GM12892 (cell line): ENCODE results near the gene PRG2.

ENCODE experiments used
- POLR2A ChIP-seq: IDR thresholded peaks from 2 replicates; pipeline ENCODE4 v1.6.1; 2011; ENCODE audit warnings: low read depth, low read length, control low read depth
- POLR2AphosphoS5 ChIP-seq: IDR thresholded peaks from 2 replicates; pipeline ENCODE4 v1.6.1; 2011; ENCODE audit warnings: low read depth, low read length, control low read depth
- TAF1 ChIP-seq: IDR thresholded peaks from 2 replicates; pipeline ENCODE4 v1.6.1; 2011; ENCODE audit warnings: low read depth, mild to moderate bottlenecking, control low read depth, low read length, borderline replicate concordance

DNA sequence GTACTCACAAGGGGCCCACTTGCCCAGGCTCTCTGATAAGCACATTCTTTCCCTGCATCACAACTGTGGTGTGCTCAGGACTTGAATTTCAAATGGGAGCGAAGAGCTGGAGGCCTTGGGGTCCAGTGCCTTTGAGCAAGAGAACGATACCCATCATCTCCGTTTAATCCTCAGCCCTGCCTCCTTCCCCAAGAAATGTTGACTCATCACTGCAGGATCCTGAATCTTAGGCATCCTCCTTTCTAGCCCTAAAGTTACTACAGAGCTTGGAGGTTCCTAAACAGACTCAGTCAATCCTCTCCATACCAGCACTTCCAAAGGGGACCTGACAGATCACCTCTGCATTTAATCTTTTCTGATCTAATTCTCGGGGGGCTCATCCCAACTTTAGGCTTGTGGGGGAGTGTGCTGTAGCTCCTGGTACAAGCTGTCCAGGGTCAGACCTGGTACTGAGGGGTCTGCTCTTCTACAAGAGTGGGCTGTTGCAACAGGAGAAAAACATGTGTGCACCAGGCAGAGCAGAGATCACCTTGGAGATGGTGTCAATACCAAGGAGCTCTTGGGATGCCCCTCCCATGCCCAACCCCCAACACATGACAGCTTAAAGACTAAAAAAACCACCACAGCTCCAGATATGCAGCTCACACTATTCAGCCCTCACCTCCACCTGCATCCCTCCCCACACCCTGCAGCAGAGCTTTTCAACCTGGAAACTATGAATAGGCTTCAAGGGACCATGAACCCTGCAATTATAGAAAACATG is 3.9 kb upstream of the PRG2 start:
- TF ChIP-seq POLR2AphosphoS5 (no peak), POLR2A (no peak), TAF1 (no peak)
